ENCODE results near the gene MAN1C1. TPM values are rescaled to one million over a fixed set of nuclear protein-coding genes. Genes with fewer than 3 reads are reported as not detected.

The MAN1C1 gene
- polyA plus RNA-seq, 1 donor from 2014 or later = 1.3 TPM

- TF ChIP-seq TAF1 (IDR thresholded peaks at IDR 0.05; ENCODE audit: low read depth) (no peak), CTCF (IDR thresholded peaks at IDR 0.05; ENCODE audit: poor library complexity, severe bottlenecking) (no peak)
- no peaks in the 10 kb centered on the region for H3K27me3 ChIP-seq (ENCODE audit: insufficient read depth, low read depth, low read length)
- H3K4me2 ChIP-seq (ENCODE audit: low read length) = no peak overlapping the region
- no peaks in the 10 kb centered on the region for H3K9me2 ChIP-seq (ENCODE audit: insufficient read depth, low read length)
- H3F3A ChIP-seq (ENCODE audit: insufficient read depth, low read length, poor library complexity, severe bottlenecking) = no peaks in the 10 kb centered on the region
- H3K4me3 ChIP-seq (ENCODE audit: low read length) = no peak overlapping the region
- H3K36me3 ChIP-seq (ENCODE audit: insufficient read depth, low read length) = no peaks in the 10 kb centered on the region
- no peaks in the 10 kb centered on the region for H4K20me1 ChIP-seq (ENCODE audit: insufficient read depth)
- H2AFZ ChIP-seq (ENCODE audit: low read depth, low read length) = no peak overlapping the region
- H3K9me3 ChIP-seq (ENCODE audit: low read length) = no peaks in the 10 kb centered on the region
- no peaks in the 10 kb centered on the region for H3K79me2 ChIP-seq (replicated peaks; ENCODE audit: insufficient read depth, low read length)
- no peak overlapping the region for H3K9ac ChIP-seq (ENCODE audit: low read length)
- no peak overlapping the region for H3K27ac ChIP-seq (ENCODE audit: low read length)
Measured at GRCh38 chr1:25828491-25828890, 211.9 kb downstream of the MAN1C1 start.

GRCh38 chr1:25829046-25829445 is 212.5 kb downstream of the MAN1C1 start:
- no peaks in the 10 kb centered on the region for H3K79me2 ChIP-seq (replicated peaks; ENCODE audit: insufficient read depth, low read length)
- H3K4me3 ChIP-seq (ENCODE audit: low read length) = no peak overlapping the region
- no peaks in the 10 kb centered on the region for H3F3A ChIP-seq (ENCODE audit: insufficient read depth, low read length, poor library complexity, severe bottlenecking)
- no peaks in the 10 kb centered on the region for H3K9me3 ChIP-seq (ENCODE audit: low read length)
- no peaks in the 10 kb centered on the region for H3K27me3 ChIP-seq (ENCODE audit: insufficient read depth, low read depth, low read length)
- no peak overlapping the region for H2AFZ ChIP-seq (ENCODE audit: low read depth, low read length)
- H4K20me1 ChIP-seq (ENCODE audit: insufficient read depth) = no peaks in the 10 kb centered on the region
- TF ChIP-seq CTCF (IDR thresholded peaks at IDR 0.05; ENCODE audit: poor library complexity, severe bottlenecking) (no peak), TAF1 (IDR thresholded peaks at IDR 0.05; ENCODE audit: low read depth) (no peak), REST (IDR thresholded peaks at IDR 0.05; ENCODE audit: borderline replicate concordance) (no peak), EP300 (conservative IDR thresholded peaks at IDR 0.05; ENCODE audit: poor library complexity, severe bottlenecking) (no peak), RAD21 (conservative IDR thresholded peaks at IDR 0.05) (no peak)
- H3K27ac ChIP-seq (ENCODE audit: low read length) = no peak overlapping the region
- H3K9me2 ChIP-seq (ENCODE audit: insufficient read depth, low read length) = no peaks in the 10 kb centered on the region
- no peak overlapping the region for H3K4me2 ChIP-seq (ENCODE audit: low read length)
- no peak overlapping the region for H3K9ac ChIP-seq (ENCODE audit: low read length)
- no peaks in the 10 kb centered on the region for H3K36me3 ChIP-seq (ENCODE audit: insufficient read depth, low read length)

- Histone ChIP-seq H3K9me3 (ENCODE audit: low read length) (no peaks in the 10 kb centered on the region), H3K9ac (ENCODE audit: low read length) (no peak overlapping the region), H4K20me1 (ENCODE audit: insufficient read depth) (no peaks in the 10 kb centered on the region), H3K4me3 (ENCODE audit: low read length) (no peak overlapping the region), H3K9me2 (ENCODE audit: insufficient read depth, low read length) (no peaks in the 10 kb centered on the region), H3K36me3 (ENCODE audit: insufficient read depth, low read length) (no peaks in the 10 kb centered on the region), H3K27me3 (ENCODE audit: insufficient read depth, low read depth, low read length) (no peaks in the 10 kb centered on the region), H3F3A (ENCODE audit: insufficient read depth, low read length, poor library complexity, severe bottlenecking) (no peaks in the 10 kb centered on the region), H3K4me2 (ENCODE audit: low read length) (no peak overlapping the region), H3K27ac (ENCODE audit: low read length) (no peak overlapping the region), H3K79me2 (replicated peaks; ENCODE audit: insufficient read depth, low read length) (no peaks in the 10 kb centered on the region), H2AFZ (ENCODE audit: low read depth, low read length) (no peak overlapping the region)
- TF ChIP-seq POLR2AphosphoS5 (IDR thresholded peaks at IDR 0.05) (no peak), CTCF (IDR thresholded peaks at IDR 0.05; ENCODE audit: poor library complexity, severe bottlenecking) (no peak), TAF1 (IDR thresholded peaks at IDR 0.05; ENCODE audit: low read depth) (no peak), SMC3 (conservative IDR thresholded peaks at IDR 0.05; ENCODE audit: poor library complexity) (no peak), EZH2 (IDR thresholded peaks at IDR 0.05; ENCODE audit: borderline replicate concordance, insufficient read depth, low read length, poor library complexity, severe bottlenecking) (no peak)
Measured at GRCh38 chr1:25831569-25832196, 215.1 kb downstream of the MAN1C1 start.
